Measurements from ENCODE around the gene NPBWR2.

- TF ChIP-seq CTCF (IDR thresholded peaks at IDR 0.05) (no peak), POLR2A (IDR thresholded peaks at IDR 0.05) (no peak)
These were observed 43.6 kb upstream of the NPBWR2 start for GRCh38 chr20:64150756-64151632.

Data from right lobe of liver (tissue), 4 donors.